B cell (primary cell): ENCODE measurements around the gene DENND2C. TPM values are rescaled to one million over a fixed set of nuclear protein-coding genes. Genes with fewer than 3 reads are reported as not detected.

Experiments used
- ATAC-seq: fragments of 200-7000 bp; cut with Tn5 transposase; one replicate; pipeline ENCODE4 v1.10.0; 2021; ENCODE audit warnings: low read depth, mild to moderate bottlenecking, moderate number of reproducible peaks, moderate library complexity
- CTCF ChIA-PET: fragments of 350-600 bp; sonication (Branson Sonifier 250); formaldehyde crosslinking; loops from one replicate; lab custom pipeline; 2021; ENCODE audit warnings: antibody characterized with exemption, inconsistent platforms; lab: Charles Lee
- POLR2A ChIA-PET: fragments of 350-600 bp; sonication (Branson Sonifier 250); formaldehyde crosslinking; loops from one replicate; lab custom pipeline; 2021; ENCODE audit warnings: antibody characterized with exemption; lab: Charles Lee
- DNase-seq: peaks from one replicate; pipeline ENCODE4 v3.0.0; 2013
- H2AFZ ChIP-seq: 2 replicates; pipeline ENCODE4 v1.6.1; 2012; ENCODE audit warnings: mild to moderate bottlenecking, low read depth, low read length; ENCODE audit not compliant: insufficient read depth, poor library complexity, severe bottlenecking
- H3K27ac ChIP-seq, 2 donors: 1 replicate in 1 of 2; 2 replicates in 1 of 2; pipeline ENCODE4 v1.5.1; 2012 to 2013; ENCODE audit warnings: low read length in 2 of 2, mild to moderate bottlenecking in 2 of 2, moderate library complexity in 1 of 2
- H3K27me3 ChIP-seq, 4 experiments: fragments of 200-600 bp in 1 of 4; sonication (generic) in 1 of 4; replicated peaks in 1 of 4; 1 replicate in 2 of 4; 2 replicates in 2 of 4; pipeline versions ENCODE4 v1.6.1 to v1.7.0; 2013 to 2016; ENCODE audit warnings: low read length in 3 of 4, mild to moderate bottlenecking in 2 of 4, mixed read lengths in 1 of 4, moderate library complexity in 1 of 4; ENCODE audit not compliant: insufficient read depth in 4 of 4, control insufficient read depth in 3 of 4; ENCODE audit errors: control extremely low read depth in 1 of 4
- H3K36me3 ChIP-seq, 2 experiments: replicated peaks in 1 of 2; 1 replicate in 1 of 2; 2 replicates in 1 of 2; pipeline versions ENCODE4 v1.6.1 to v1.7.1; 2013; ENCODE audit warnings: low read length in 1 of 2; ENCODE audit not compliant: insufficient read depth in 2 of 2, control insufficient read depth in 1 of 2; ENCODE audit errors: control extremely low read depth in 1 of 2, extremely low read depth in 1 of 2
- H3K4me1 ChIP-seq, 2 donors: fragments of 200-600 bp in 1 of 2; sonication (generic) in 1 of 2; 1 replicate in 1 of 2; 2 replicates in 1 of 2; pipeline versions ENCODE4 v1.5.1 to v1.6.1; 2013 to 2017; ENCODE audit warnings: low read length in 2 of 2; ENCODE audit not compliant: control insufficient read depth in 2 of 2, insufficient read depth in 2 of 2
- H3K4me2 ChIP-seq: replicated peaks from 2 replicates; pipeline ENCODE3; 2012; ENCODE audit warnings: mild to moderate bottlenecking, low read depth, low read length; ENCODE audit not compliant: poor library complexity, severe bottlenecking
- H3K4me3 ChIP-seq, 5 experiments: fragments of 200-600 bp in 1 of 5; sonication (generic) in 1 of 5; 1 replicate in 3 of 5; 2 replicates in 2 of 5; pipeline versions ENCODE4 v1.5.1 to v1.7.0; 2011 to 2016; ENCODE audit warnings: low read length in 4 of 5, mild to moderate bottlenecking in 4 of 5, low read depth in 2 of 5, control low read depth in 1 of 5, moderate library complexity in 1 of 5; ENCODE audit not compliant: insufficient read depth in 1 of 5; ENCODE audit errors: control extremely low read depth in 1 of 5, extremely low read depth in 1 of 5
- H3K79me2 ChIP-seq: fragments of 200-600 bp; sonication (generic); one replicate; pipeline ENCODE4 v1.6.0; 2016; ENCODE audit warnings: low read length; ENCODE audit not compliant: control insufficient read depth, insufficient read depth
- H3K9ac ChIP-seq: fragments of 200-600 bp; sonication (generic); 2 replicates; pipeline ENCODE4 v1.6.1; 2017; ENCODE audit warnings: mild to moderate bottlenecking, low read length, moderate library complexity
- H3K9me3 ChIP-seq, 3 donors: one replicate each; pipeline versions ENCODE4 v1.6.1 to v1.7.1; 2013; ENCODE audit warnings: low read length in 2 of 3; ENCODE audit not compliant: control insufficient read depth in 2 of 3, insufficient read depth in 1 of 3; ENCODE audit errors: control extremely low read depth in 1 of 3
- H4K20me1 ChIP-seq: 2 replicates; pipeline ENCODE4 v1.6.0; 2012; ENCODE audit warnings: mild to moderate bottlenecking, low read length; ENCODE audit not compliant: insufficient read depth, control insufficient read depth, poor library complexity, severe bottlenecking
- H3K27ac Mint-ChIP-seq: one replicate; pipeline ENCODE4 v1.8.0; 2021; ENCODE audit warnings: mixed read lengths
- H3K27me3 Mint-ChIP-seq: one replicate; pipeline ENCODE4 v1.8.0; 2021; ENCODE audit warnings: mixed read lengths
- H3K4me1 Mint-ChIP-seq: one replicate; pipeline ENCODE4 v1.8.0; 2021; ENCODE audit warnings: mixed read lengths
- H3K4me3 Mint-ChIP-seq: one replicate; pipeline ENCODE4 v1.8.0; 2021; ENCODE audit warnings: mixed read lengths
- H3K9me3 Mint-ChIP-seq: one replicate; pipeline ENCODE4 v1.8.0; 2022; ENCODE audit warnings: mixed read lengths; ENCODE audit not compliant: insufficient read depth
- EZH2 ChIP-seq: IDR thresholded peaks from 2 replicates; pipeline ENCODE4 v1.6.1; 2012; ENCODE audit warnings: borderline replicate concordance, low read depth, mild to moderate bottlenecking, moderate library complexity, low read length; ENCODE audit not compliant: insufficient read depth, poor library complexity, severe bottlenecking
- WGBS: methylation state at CpG from one replicate; pipeline ENCODE4 v1.1.5; 2013; ENCODE audit warnings: missing lambda C conversion rate; ENCODE audit not compliant: insufficient coverage; 5-methylcytosine and 5-hydroxymethylcytosine counted together
- intact Hi-C: fragments of 100-400 bp; cut with micrococcal nuclease; formaldehyde crosslinking; loops from one replicate; pipeline ENCODE4 v1.10.0; 2022
- polyA plus RNA-seq: library from polyadenylated mRNA; depleted of rRNA; stranded (reverse); fragments of >200 nt; gene quantifications from 2 replicates; pipeline ENCODE4 v1.2.3, GENCODE V29; 2012
- total RNA-seq, 2 donors: library from RNA; stranded (reverse); fragments of 120-200 nt in 1 of 2; gene quantifications; 1 replicate in 1 of 2; 2 replicates in 1 of 2; pipeline versions ENCODE4 v1.2.3 to v1.2.4, GENCODE V29; 2013 to 2022
- TF ChIP-seq, protein P1 (sequence below): fragments of 200-600 bp; IDR thresholded peaks from one replicate; pipeline ENCODE4 v1.8.0; 2022; ENCODE audit warnings: antibody characterized with exemption, mild to moderate bottlenecking

Gene DENND2C
- total and polyA plus RNA-seq, 2 donors (not counting 1 experiment from before 2014, with no cell fraction given): 0.18 to 0.76 TPM

- ChIA-PET POLR2A (no interaction called here), CTCF (no interaction called here)
- intact Hi-C loops: no loop called here
- Histone ChIP-seq H4K20me1 (no peaks in the 10 kb centered on the region), H3K36me3 (no peaks in the 10 kb centered on the region), H3K4me2 (no peak overlapping the region), H3K4me3 (no peak overlapping the region), H3K27ac (no peak overlapping the region), H3K27me3 (no peaks in the 10 kb centered on the region), H2AFZ (no peak overlapping the region), H3K79me2 (no peaks in the 10 kb centered on the region), H3K9ac (no peak overlapping the region), H3K9me3 (peaks cover 0 to 1% (median 0%) of the 10 kb centered on the region in 3 donors), H3K4me1 (no peaks in the 10 kb centered on the region)
- H3K27me3 Mint-ChIP-seq: peaks cover 11% of the 10 kb centered on the region
- no peak for DNase-seq
- no peak for ATAC-seq
- H3K4me3 Mint-ChIP-seq: no peak overlapping the region
- H3K27ac Mint-ChIP-seq: no peak overlapping the region
- 95% methylated on average over 2 of the region's 2 CpGs for WGBS
- TF ChIP-seq, protein P1, sequence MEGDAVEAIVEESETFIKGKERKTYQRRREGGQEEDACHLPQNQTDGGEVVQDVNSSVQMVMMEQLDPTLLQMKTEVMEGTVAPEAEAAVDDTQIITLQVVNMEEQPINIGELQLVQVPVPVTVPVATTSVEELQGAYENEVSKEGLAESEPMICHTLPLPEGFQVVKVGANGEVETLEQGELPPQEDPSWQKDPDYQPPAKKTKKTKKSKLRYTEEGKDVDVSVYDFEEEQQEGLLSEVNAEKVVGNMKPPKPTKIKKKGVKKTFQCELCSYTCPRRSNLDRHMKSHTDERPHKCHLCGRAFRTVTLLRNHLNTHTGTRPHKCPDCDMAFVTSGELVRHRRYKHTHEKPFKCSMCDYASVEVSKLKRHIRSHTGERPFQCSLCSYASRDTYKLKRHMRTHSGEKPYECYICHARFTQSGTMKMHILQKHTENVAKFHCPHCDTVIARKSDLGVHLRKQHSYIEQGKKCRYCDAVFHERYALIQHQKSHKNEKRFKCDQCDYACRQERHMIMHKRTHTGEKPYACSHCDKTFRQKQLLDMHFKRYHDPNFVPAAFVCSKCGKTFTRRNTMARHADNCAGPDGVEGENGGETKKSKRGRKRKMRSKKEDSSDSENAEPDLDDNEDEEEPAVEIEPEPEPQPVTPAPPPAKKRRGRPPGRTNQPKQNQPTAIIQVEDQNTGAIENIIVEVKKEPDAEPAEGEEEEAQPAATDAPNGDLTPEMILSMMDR: no peak
- TF ChIP-seq EZH2: no peak
- H3K9me3 Mint-ChIP-seq: no peaks in the 10 kb centered on the region
- no peaks in the 10 kb centered on the region for H3K4me1 Mint-ChIP-seq
These were observed 28.5 kb downstream of the DENND2C start for GRCh38 chr1:114641377-114641776.

- Mint-ChIP-seq H3K27ac (no peak overlapping the region), H3K4me1 (no peaks in the 10 kb centered on the region), H3K9me3 (no peaks in the 10 kb centered on the region), H3K27me3 (peaks cover 17% of the 10 kb centered on the region), H3K4me3 (no peak overlapping the region)
- Histone ChIP-seq H3K9ac (no peak overlapping the region), H2AFZ (no peak overlapping the region), H3K27me3 (peaks cover 0 to 3% (median 0%) of the 10 kb centered on the region in 4 experiments), H3K9me3 (peaks cover 0 to 1% (median 0%) of the 10 kb centered on the region in 3 donors), H3K79me2 (no peaks in the 10 kb centered on the region), H3K27ac (no peak overlapping the region), H4K20me1 (no peaks in the 10 kb centered on the region), H3K36me3 (no peaks in the 10 kb centered on the region), H3K4me1 (no peaks in the 10 kb centered on the region), H3K4me3 (no peak overlapping the region), H3K4me2 (no peak overlapping the region)
- no peak for TF ChIP-seq EZH2
- TF ChIP-seq, protein P1: no peak
- intact Hi-C loops: no loop called here
- ATAC-seq: no peak
- DNase-seq: no peak
- no CpG with 5 or more reads among the region's 3 CpGs for WGBS
- ChIA-PET POLR2A (no interaction called here), CTCF (no interaction called here)
These were observed 30.9 kb downstream of the DENND2C start for GRCh38 chr1:114638910-114639309.
